ENCODE results near the gene KLHL30.

Gene KLHL30

DNA sequence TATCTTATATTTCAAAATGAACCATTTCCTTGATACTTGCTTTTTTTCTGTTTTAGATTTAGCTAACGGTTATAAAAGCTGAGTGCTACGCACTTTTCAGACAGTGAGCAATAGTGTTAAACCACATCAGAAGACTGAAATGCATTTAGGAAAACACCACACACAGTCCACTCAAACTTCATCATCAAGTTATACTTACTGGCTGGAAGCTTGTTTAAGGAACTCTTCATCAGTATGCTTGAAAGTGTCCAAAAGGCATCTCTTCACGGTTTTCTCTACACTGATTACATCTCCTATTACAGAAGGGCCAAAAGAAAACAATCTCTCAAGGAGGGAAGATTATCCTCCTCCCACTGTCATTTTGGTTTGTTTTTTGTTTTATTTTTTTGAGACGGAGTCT lies 45.4 kb downstream of the KLHL30 start:
- ATAC-seq, result peak; percentile 62

GRCh38 chr2:238187618-238188548 lies 49.4 kb downstream of the KLHL30 start:
- Mint-ChIP-seq H3K4me1 (peaks cover 14% of the 10 kb centered on the region), H3K4me3 (no peak overlapping the region), H3K9me3 (no peaks in the 10 kb centered on the region), H3K27ac (peak overlapping the region; percentile 50 to 89), H3K27me3 (no peaks in the 10 kb centered on the region)
- ATAC-seq (no peak), DNase-seq (no peak)

More for the DNA sequence above, 45.4 kb downstream of the KLHL30 start:
- H3K4me3 Mint-ChIP-seq, result no peak overlapping the region
- H3K27ac Mint-ChIP-seq, result peak overlapping the region in 1 of 2 donors; percentile 52
- peaks cover 14% of the 10 kb centered on the region for H3K4me1 Mint-ChIP-seq
- no peaks in the 10 kb centered on the region for H3K27me3 Mint-ChIP-seq
- H3K9me3 Mint-ChIP-seq, result no peaks in the 10 kb centered on the region
- no peak for DNase-seq

DNA sequence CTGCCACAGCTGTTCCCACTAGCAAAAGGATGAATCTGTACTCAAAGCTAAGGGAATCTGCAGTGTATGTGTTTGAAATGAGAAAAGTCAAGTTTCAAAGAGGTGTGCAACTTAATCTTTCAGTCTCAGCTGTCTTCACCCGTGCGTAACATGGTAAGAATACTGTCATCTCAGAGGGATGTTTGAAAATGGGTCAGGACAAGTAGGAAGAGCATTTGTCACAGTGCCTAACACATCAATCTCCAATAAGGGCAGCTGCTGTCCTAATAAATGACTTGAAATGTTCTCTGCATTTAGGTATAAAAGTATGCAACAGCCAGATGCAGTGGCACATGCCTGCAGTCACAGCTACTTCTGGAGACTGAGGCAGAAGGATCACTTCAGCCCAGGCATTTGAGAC lies 52.0 kb downstream of the KLHL30 start:
- Mint-ChIP-seq H3K27me3 (no peaks in the 10 kb centered on the region), H3K9me3 (no peaks in the 10 kb centered on the region), H3K27ac (no peak overlapping the region), H3K4me3 (no peak overlapping the region), H3K4me1 (no peaks in the 10 kb centered on the region)
- ATAC-seq (no peak), DNase-seq (no peak)
